H1 (cell line): ENCODE measurements around the gene RAB3IP. TPM values are rescaled to one million over a fixed set of nuclear protein-coding genes. Genes with fewer than 3 reads are reported as not detected.
A peak's percentile ranks its signal among the peaks of the same experiment; 100 is the strongest.

Experiments
- CTCF ChIA-PET: fragments of 300-600 bp; sonication (Branson Sonifier 250); formaldehyde crosslinking; loops from one replicate; lab custom pipeline; 2021; ENCODE audit not compliant: partially characterized antibody; lab: Charles Lee
- POLR2A ChIA-PET: fragments of 300-600 bp; sonication (Branson Sonifier 250); formaldehyde crosslinking; loops from one replicate; lab custom pipeline; 2021; ENCODE audit warnings: inconsistent platforms; ENCODE audit not compliant: partially characterized antibody; lab: Charles Lee
- DNase-seq, 2 experiments: peaks; one replicate each; pipeline versions ENCODE4 v3.0.0 to v3.0.0-alpha.2; 2010 to 2022; ENCODE audit warnings: low spot score in 2 of 2, low read depth in 1 of 2, mixed read lengths in 1 of 2
- FAIRE-seq: peaks from 2 replicates; lab custom pipeline; 2011; peaks lifted over from hg19 to GRCh38; lab: Jason Lieb, UNC
- H2AFZ ChIP-seq: 2 replicates; pipeline ENCODE4 v1.8.1; 2012; ENCODE audit warnings: low read length, inconsistent platforms
- H2AK5ac ChIP-seq: 2 replicates; pipeline ENCODE4 v1.6.1; 2013; ENCODE audit warnings: low read depth, low read length
- H2BK120ac ChIP-seq: replicated peaks from 2 replicates; pipeline ENCODE3; 2013; ENCODE audit warnings: low read depth, low read length, inconsistent platforms
- H2BK12ac ChIP-seq: 2 replicates; pipeline ENCODE4 v1.6.1; 2013; ENCODE audit warnings: low read depth, low read length
- H2BK15ac ChIP-seq: 2 replicates; pipeline ENCODE4 v1.6.1; 2013; ENCODE audit warnings: low read length
- H2BK20ac ChIP-seq: 2 replicates; pipeline ENCODE4 v1.6.1; 2013; ENCODE audit warnings: low read length
- H2BK5ac ChIP-seq: 2 replicates; pipeline ENCODE4 v1.6.1; 2013; ENCODE audit warnings: low read depth, low read length
- H3K14ac ChIP-seq: 2 replicates; pipeline ENCODE4 v1.6.1; 2013; ENCODE audit warnings: inconsistent platforms; ENCODE audit not compliant: insufficient read length
- H3K18ac ChIP-seq: 2 replicates; pipeline ENCODE4 v1.6.1; 2013; ENCODE audit warnings: low read length; ENCODE audit errors: extremely low read depth
- H3K23ac ChIP-seq: 2 replicates; pipeline ENCODE4 v1.6.1; 2013; ENCODE audit warnings: inconsistent platforms; ENCODE audit not compliant: insufficient read length
- H3K23me2 ChIP-seq: 2 replicates; pipeline ENCODE4 v1.6.1; 2013; ENCODE audit warnings: low read depth, low read length
- H3K27ac ChIP-seq: 2 replicates; pipeline ENCODE4 v1.6.1; 2011; ENCODE audit warnings: low read depth, low read length, inconsistent platforms
- H3K27me3 ChIP-seq, 4 experiments: replicated peaks in 1 of 4; 1 replicate in 1 of 4; 2 replicates in 3 of 4; pipeline versions ENCODE4 v1.6.1 to v1.8.1; 2011 to 2013; ENCODE audit warnings: low read length in 3 of 4, mild to moderate bottlenecking in 3 of 4, inconsistent platforms in 2 of 4, mixed read lengths in 2 of 4, moderate library complexity in 1 of 4; ENCODE audit not compliant: control insufficient read depth in 3 of 4, insufficient read depth in 3 of 4; ENCODE audit errors: extremely low read depth in 1 of 4
- H3K36me3 ChIP-seq, 4 experiments: 2 replicates each; pipeline versions ENCODE4 v1.6.1 to v1.8.1; 2011 to 2013; ENCODE audit warnings: mild to moderate bottlenecking in 4 of 4, low read length in 3 of 4, moderate library complexity in 2 of 4, control low read depth in 1 of 4, inconsistent platforms in 1 of 4; ENCODE audit not compliant: insufficient read depth in 4 of 4, control insufficient read depth in 2 of 4
- H3K4ac ChIP-seq: replicated peaks from 2 replicates; pipeline ENCODE3; 2013; ENCODE audit warnings: low read length, low read depth, mixed read lengths, inconsistent platforms; ENCODE audit not compliant: insufficient read length
- H3K4me1 ChIP-seq, 4 experiments: replicated peaks in 1 of 4; 1 replicate in 1 of 4; 2 replicates in 3 of 4; pipeline versions ENCODE4 v1.6.1 to v1.8.1; 2011 to 2013; ENCODE audit warnings: low read length in 3 of 4, inconsistent platforms in 2 of 4, mixed read lengths in 1 of 4; ENCODE audit not compliant: insufficient read depth in 4 of 4, control insufficient read depth in 3 of 4
- H3K4me2 ChIP-seq, 2 experiments: 2 replicates each; pipeline versions ENCODE4 v1.6.1 to v1.8.1; 2011 to 2013; ENCODE audit warnings: low read depth in 2 of 2, low read length in 2 of 2, control low read depth in 1 of 2, inconsistent platforms in 1 of 2, mild to moderate bottlenecking in 1 of 2; ENCODE audit not compliant: insufficient read depth in 1 of 2
- H3K4me3 ChIP-seq, 4 experiments: fragments of 200-600, 300-600 bp in 1 of 4; sonication (generic), shearing (Covaris generic), sonication (Bioruptor Twin) in 1 of 4; 2 replicates each; pipeline versions ENCODE4 v1.5.1 to v1.8.1; 2011 to 2016; ENCODE audit warnings: low read length in 4 of 4, low read depth in 3 of 4, control low read depth in 2 of 4, inconsistent platforms in 2 of 4, mild to moderate bottlenecking in 2 of 4, mixed read lengths in 1 of 4, moderate library complexity in 1 of 4; ENCODE audit not compliant: insufficient read depth in 2 of 4; ENCODE audit errors: extremely low read depth in 1 of 4
- H3K56ac ChIP-seq: replicated peaks from 2 replicates; pipeline ENCODE3; 2013; ENCODE audit warnings: low read depth, mild to moderate bottlenecking, mixed read lengths, low read length, inconsistent platforms; ENCODE audit not compliant: insufficient read length
- H3K79me1 ChIP-seq: 2 replicates; pipeline ENCODE4 v1.6.1; 2013; ENCODE audit warnings: low read depth, low read length, control low read depth
- H3K79me2 ChIP-seq, 2 experiments: 2 replicates each; pipeline versions ENCODE4 v1.6.1 to v1.8.1; 2012 to 2013; ENCODE audit warnings: low read length in 2 of 2, mild to moderate bottlenecking in 2 of 2, inconsistent platforms in 1 of 2; ENCODE audit not compliant: insufficient read depth in 2 of 2, control insufficient read depth in 1 of 2
- H3K9ac ChIP-seq, 4 experiments: replicated peaks in 1 of 4; 1 replicate in 1 of 4; 2 replicates in 3 of 4; pipeline versions ENCODE4 v1.6.1 to v1.8.1; 2011 to 2013; ENCODE audit warnings: low read depth in 3 of 4, low read length in 3 of 4, control low read depth in 2 of 4, mild to moderate bottlenecking in 2 of 4, moderate library complexity in 2 of 4, inconsistent platforms in 1 of 4; ENCODE audit errors: extremely low read depth in 1 of 4
- H3K9me3 ChIP-seq, 2 experiments: 2 replicates each; pipeline versions ENCODE4 v1.6.1 to v1.8.1; 2012 to 2013; ENCODE audit warnings: mild to moderate bottlenecking in 2 of 2, moderate library complexity in 2 of 2, control low read depth in 1 of 2, inconsistent platforms in 1 of 2, low read depth in 1 of 2, low read length in 1 of 2, mixed read lengths in 1 of 2; ENCODE audit not compliant: insufficient read depth in 2 of 2
- H4K20me1 ChIP-seq, 2 experiments: replicated peaks in 1 of 2; 2 replicates each; pipeline versions ENCODE3 to v1.8.1; 2011 to 2013; ENCODE audit warnings: inconsistent platforms in 2 of 2, low read length in 2 of 2, mild to moderate bottlenecking in 1 of 2; ENCODE audit not compliant: insufficient read depth in 2 of 2, control insufficient read depth in 1 of 2
- H4K5ac ChIP-seq: 2 replicates; pipeline ENCODE4 v1.6.1; 2013; ENCODE audit warnings: low read length, low read depth, mixed read lengths, inconsistent platforms; ENCODE audit not compliant: insufficient read length
- H4K8ac ChIP-seq: 2 replicates; pipeline ENCODE4 v1.8.0; 2013; ENCODE audit warnings: mild to moderate bottlenecking, moderate library complexity, low read length, inconsistent platforms; ENCODE audit not compliant: insufficient read depth; ENCODE audit errors: extremely low read depth
- H4K91ac ChIP-seq: replicated peaks from 2 replicates; pipeline ENCODE3; 2013; ENCODE audit warnings: low read length, mixed read lengths, inconsistent platforms; ENCODE audit not compliant: insufficient read length
- BCL11A ChIP-seq, 2 experiments: IDR thresholded peaks; one replicate each; pipeline ENCODE4 v1.6.1; 2011; ENCODE audit warnings: low read depth in 2 of 2, low read length in 2 of 2, mild to moderate bottlenecking in 2 of 2
- CEBPB ChIP-seq: IDR thresholded peaks from 2 replicates; pipeline ENCODE4 v1.6.1; 2012; ENCODE audit warnings: low read depth, low read length
- WGBS, 2 experiments: shearing (Covaris generic) in 1 of 2; methylation state at CpG; one replicate each; pipeline versions ENCODE4 v1.1.6 to v1.1.7; 2013 to 2015; ENCODE audit warnings: low lambda C conversion rate in 2 of 2, mixed read lengths in 2 of 2, inconsistent platforms in 1 of 2, low coverage in 1 of 2, missing lambda C conversion rate in 1 of 2; ENCODE audit not compliant: insufficient replicate concordance in 2 of 2, insufficient coverage in 1 of 2, insufficient read length in 1 of 2; ENCODE audit errors: extremely low coverage in 1 of 2, missing lambda C conversion rate in 1 of 2; 5-methylcytosine and 5-hydroxymethylcytosine counted together
- polyA plus RNA-seq, 7 experiments: library from polyadenylated mRNA; depleted of rRNA in 3 of 7; stranded (reverse) in 5 of 7; unstranded in 2 of 7; fragments of >200 nt in 5 of 7; fragments of 200-250 nt in 2 of 7; gene quantifications; 1 replicate in 5 of 7; 2 replicates in 1 of 7; 4 replicates in 1 of 7; pipeline versions ENCODE4 v1.2.1 to v1.2.3, GENCODE V29; 2011 to 2013; ENCODE audit warnings: missing spikeins in 2 of 7, mixed read lengths in 2 of 7
- total RNA-seq: library from RNA; stranded (reverse); fragmentation: NEBNext Ultra II Directional; extraction: Animal tissue kit (Norgen Biotek cat#: 25700); gene quantifications from 2 replicates; pipeline ENCODE4 v1.2.1, GENCODE V29; 2021

The RAB3IP gene
- total and polyA plus RNA-seq, 2 of the 8 experiments (the other 6 are each of a cell fraction or from before 2014, with no cell fraction given) = 17.7 to 34.6 TPM

GRCh38 chr12:69872804-69873203, 134.1 kb downstream of the RAB3IP start:
- H4K5ac ChIP-seq = no peak overlapping the region
- no peak for DNase-seq
- H3K9me3 ChIP-seq = no peaks in the 10 kb centered on the region
- no peak overlapping the region for H3K14ac ChIP-seq
- peaks cover 0 to 3% (median 1%) of the 10 kb centered on the region in 4 experiments; a peak in 1 of 7 replicates for H3K4me1 ChIP-seq
- H2BK12ac ChIP-seq = no peak overlapping the region
- no peak overlapping the region for H3K27ac ChIP-seq
- H3K4ac ChIP-seq = no peak overlapping the region
- H4K91ac ChIP-seq = no peak overlapping the region
- H3K18ac ChIP-seq = no peak overlapping the region
- H2BK5ac ChIP-seq = no peak overlapping the region
- CTCF ChIA-PET = interaction anchor here (0.7 to 1.3 kb wide), 4 partner anchors 8 to 515 kb away, joined by 3 to 8 read pairs (median 4); no protein-coding TSS in a partner anchor
- H3K9ac ChIP-seq = no peak overlapping the region
- no peak overlapping the region for H2BK20ac ChIP-seq
- H2AFZ ChIP-seq = no peak overlapping the region
- no peak overlapping the region for H3K4me3 ChIP-seq
- no peaks in the 10 kb centered on the region for H4K20me1 ChIP-seq
- no peak overlapping the region for H3K4me2 ChIP-seq
- H3K36me3 ChIP-seq = no peaks in the 10 kb centered on the region
- no peak overlapping the region for H2AK5ac ChIP-seq
- H3K56ac ChIP-seq = no peak overlapping the region
- no peaks in the 10 kb centered on the region for H3K79me2 ChIP-seq
- H3K27me3 ChIP-seq = no peaks in the 10 kb centered on the region
- TF ChIP-seq BCL11A (IDR thresholded peaks at IDR 0.05; ENCODE audit: low read depth in 2 of 2, low read length in 2 of 2) = no peak
- TF ChIP-seq CEBPB = peak; percentile 77
- TF ChIP-seq, all 59 proteins: peak for 1
- Histone ChIP-seq H2BK15ac (no peak overlapping the region), H3K23me2 (no peaks in the 10 kb centered on the region), H3K23ac (no peak overlapping the region), H2BK120ac (no peak overlapping the region), H3K79me1 (no peaks in the 10 kb centered on the region), H4K8ac (no peak overlapping the region; the same call in 1 of the 2 replicates)
- no peak for FAIRE-seq
- 60% methylated on average over 3 of the region's 3 CpGs; no CpG with 5 or more reads in 1 of the 2 experiments for WGBS, 2 experiments
- POLR2A ChIA-PET = interaction anchor here (0.6 kb wide), 1 partner anchor 183 kb away, joined by 4 read pairs; no protein-coding TSS in a partner anchor

Other genes with a start within 250 kb of the RAB3IP start
- gene CCT2, start 153.4 kb upstream of the RAB3IP start, total RNA-seq = 409 and 419 TPM in 2 replicates
- 153 and 244 TPM in 2 replicates for gene CCT2, start 153.4 kb upstream of the RAB3IP start, polyA plus RNA-seq (2011; rRNA removed)
- gene LRRC10, start 128.0 kb upstream of the RAB3IP start, total RNA-seq = not detected in 2 replicates
- gene LRRC10, start 128.0 kb upstream of the RAB3IP start, polyA plus RNA-seq (2011; rRNA removed) = not detected in 2 replicates
- 0.17 TPM in 1 of 2 replicates, not detected in the other for gene BEST3, start 39.6 kb upstream of the RAB3IP start, total RNA-seq
- gene BEST3, start 39.6 kb upstream of the RAB3IP start, polyA plus RNA-seq (2011; rRNA removed) = 0.02 TPM in 1 of 2 replicates, not detected in the other
- gene MYRFL, start 86.4 kb downstream of the RAB3IP start, total RNA-seq = 1.4 and 2.0 TPM in 2 replicates
- gene MYRFL, start 86.4 kb downstream of the RAB3IP start, polyA plus RNA-seq (2011; rRNA removed) = 0.72 and 1.1 TPM in 2 replicates